GOT3 (cell line): Measurements from ENCODE around the gene CNOT6.
"Not testable (repeated sequence)": the region's sequence is repeated elsewhere in the genome, so short reads cannot be mapped to it uniquely, and the experiment has no call there.

Experiments
- DNase-seq: peaks from one replicate; lab custom pipeline; 2025; ENCODE audit warnings: mixed read lengths; lab: John Stamatoyannopoulos, UW

Gene CNOT6

GRCh38 chr5:180521101-180521500, 26.9 kb downstream of the CNOT6 start:
- DNase-seq, result no peak

GRCh38 chr5:180521591-180521990, 27.4 kb downstream of the CNOT6 start:
- no peak for DNase-seq

GRCh38 chr5:180522330-180522729, 28.2 kb downstream of the CNOT6 start:
- no peak for DNase-seq

- no peak for DNase-seq
Measured at GRCh38 chr5:180523629-180524466, 29.7 kb downstream of the CNOT6 start.

GRCh38 chr5:180525399-180525798, 31.2 kb downstream of the CNOT6 start:
- DNase-seq, result no peak

GRCh38 chr5:180526269-180526668, 32.1 kb downstream of the CNOT6 start:
- no peak for DNase-seq

GRCh38 chr5:180527659-180528058, 33.5 kb downstream of the CNOT6 start:
- no peak for DNase-seq

- DNase-seq, result not testable (repeated sequence)
Measured at GRCh38 chr5:180531036-180531585, 36.9 kb downstream of the CNOT6 start.

- DNase-seq, result no peak
Measured at GRCh38 chr5:180532268-180532667, 38.1 kb downstream of the CNOT6 start.

GRCh38 chr5:180533845-180534244, 39.7 kb downstream of the CNOT6 start:
- DNase-seq, result no peak

GRCh38 chr5:180535573-180535972, 41.4 kb downstream of the CNOT6 start:
- no peak for DNase-seq

- no peak for DNase-seq
Measured at GRCh38 chr5:180540050-180540694, 46.0 kb downstream of the CNOT6 start.

GRCh38 chr5:180541710-180542109, 47.5 kb downstream of the CNOT6 start:
- no peak for DNase-seq

- DNase-seq, result no peak
Measured at GRCh38 chr5:180545248-180545647, 51.1 kb downstream of the CNOT6 start.

GRCh38 chr5:180548563-180548962, 54.4 kb downstream of the CNOT6 start:
- no peak for DNase-seq

GRCh38 chr5:180553530-180553929, 59.4 kb downstream of the CNOT6 start:
- DNase-seq, result no peak

GRCh38 chr5:180555168-180555921, 61.2 kb downstream of the CNOT6 start:
- DNase-seq, result no peak

- no peak for DNase-seq
Measured at GRCh38 chr5:180557217-180557809, 63.1 kb downstream of the CNOT6 start.

GRCh38 chr5:180558232-180558631, 64.1 kb downstream of the CNOT6 start:
- no peak for DNase-seq

- no peak for DNase-seq
Measured at GRCh38 chr5:180563994-180564393, 69.8 kb downstream of the CNOT6 start.

GRCh38 chr5:180568914-180569313, 74.7 kb downstream of the CNOT6 start:
- DNase-seq, result no peak

GRCh38 chr5:180575571-180575970, 81.4 kb downstream of the CNOT6 start:
- no peak for DNase-seq
